ENCODE results near the gene SPINK9. TPM values are rescaled to one million over a fixed set of nuclear protein-coding genes. Genes with fewer than 3 reads are reported as not detected.

Gene SPINK9
- total and polyA plus RNA-seq, 2 of the 4 experiments (the other 2 are of a cell fraction), result not detected

GRCh38 chr5:148368299-148368698, 32.9 kb downstream of the SPINK9 start:
- Histone ChIP-seq H3K9me1 (ENCODE audit: insufficient read depth, low read length) (no peaks in the 10 kb centered on the region), H3K36me3 (ENCODE audit: control insufficient read depth, insufficient read depth, low read length) (no peaks in the 10 kb centered on the region), H3K18ac (ENCODE audit: low read depth, low read length) (no peak overlapping the region), H3K4ac (ENCODE audit: low read depth, low read length) (no peak overlapping the region), H2AFZ (replicated peaks; ENCODE audit: low read length, poor library complexity) (no peak overlapping the region), H3K4me2 (ENCODE audit: low read depth, low read length) (no peak overlapping the region), H3K4me1 (ENCODE audit: control insufficient read depth, insufficient read depth, low read length) (peaks cover 2% of the 10 kb centered on the region; the same call in 1 of the 2 replicates), H3K79me1 (ENCODE audit: low read depth in 1 of 2, low read length in 2 of 2) (no peaks in the 10 kb centered on the region), H4K91ac (ENCODE audit: insufficient read depth, low read depth, low read length) (no peak overlapping the region), H2BK5ac (ENCODE audit: low read depth, low read length, poor library complexity, severe bottlenecking) (no peak overlapping the region), H3K56ac (ENCODE audit: extremely low read depth, insufficient read depth, low read length) (no peak overlapping the region), H3K9me3 (ENCODE audit: control insufficient read depth, insufficient read depth, low read length) (no peaks in the 10 kb centered on the region), H3K9ac (ENCODE audit: low read depth, low read length) (no peak overlapping the region), H3K4me3 (ENCODE audit: insufficient read depth, low read depth, low read length) (no peak overlapping the region), H3K27ac (ENCODE audit: insufficient read depth, low read length) (no peak overlapping the region), H4K20me1 (ENCODE audit: insufficient read depth, low read length) (no peaks in the 10 kb centered on the region), H2BK120ac (ENCODE audit: low read depth, low read length) (no peak overlapping the region), H3K14ac (replicated peaks; ENCODE audit: low read depth, low read length) (no peak overlapping the region), H2AK5ac (ENCODE audit: low read depth, low read length) (no peak overlapping the region), H2BK20ac (ENCODE audit: low read depth, low read length) (no peak overlapping the region), H2BK15ac (ENCODE audit: low read depth, low read length) (no peak overlapping the region), H4K5ac (ENCODE audit: low read depth, low read length) (no peak overlapping the region), H2AK9ac (replicated peaks; ENCODE audit: low read depth, low read length, poor library complexity) (no peak overlapping the region), H3K27me3 (ENCODE audit: control insufficient read depth, insufficient read depth, low read length) (no peaks in the 10 kb centered on the region), H4K8ac (ENCODE audit: low read depth in 2 of 2, low read length in 2 of 2) (no peak overlapping the region), H3K23ac (ENCODE audit: low read depth, low read length) (no peak overlapping the region)
- in situ Hi-C loops (cut with MboI; ENCODE audit: low sequenced_read_pairs), result no loop called here
- DNase-seq (no peak), ATAC-seq (ENCODE audit: low read depth) (no peak)
- no TSS peak for BruUV-seq (replicated peaks)
- ChIA-PET CTCF (no interaction called here), POLR2A (ENCODE audit: unreplicated experiment) (no interaction called here)
- dilution Hi-C loops (cut with HindIII; ENCODE audit: low sequenced_read_pairs, unreplicated experiment), result no loop called here
- intact Hi-C loops (cut with micrococcal nuclease), result no loop called here
- TF ChIP-seq MAFK (IDR thresholded peaks at IDR 0.05; ENCODE audit: low read depth, low read length) (no peak), NFE2L2 (IDR thresholded peaks at IDR 0.05; ENCODE audit: low read depth, low read length) (no peak), SMC3 (IDR thresholded peaks at IDR 0.05; ENCODE audit: low read depth, low read length) (no peak), CEBPB (IDR thresholded peaks at IDR 0.05; ENCODE audit: low read depth, low read length) (no peak), CHD1 (IDR thresholded peaks at IDR 0.05; ENCODE audit: low read depth, low read length) (no peak), RCOR1 (IDR thresholded peaks at IDR 0.05; ENCODE audit: insufficient replicate concordance, low read length) (no peak)
